Astrocyte of the spinal cord (primary cell): Measurements from ENCODE around the gene RNF5.

Experiments used
- DNase-seq: peaks from one replicate; pipeline ENCODE4 v3.0.0; 2011; ENCODE audit warnings: low read depth, low spot score
- H3K4me3 ChIP-seq: 2 replicates; pipeline ENCODE4 v1.5.1; 2011; ENCODE audit warnings: low read depth, mild to moderate bottlenecking, low read length, moderate library complexity
- in situ Hi-C: cut with HindIII; loops from 2 replicates; pipeline ENCODE4 v1.10.0; 2017; ENCODE audit warnings: low sequenced_read_pairs
- TF ChIP-seq, protein P1 (sequence below): IDR thresholded peaks from 2 replicates; pipeline ENCODE4 v1.5.1; 2012; ENCODE audit warnings: low read depth, mild to moderate bottlenecking, low read length, inconsistent platforms

Gene RNF5

DNA sequence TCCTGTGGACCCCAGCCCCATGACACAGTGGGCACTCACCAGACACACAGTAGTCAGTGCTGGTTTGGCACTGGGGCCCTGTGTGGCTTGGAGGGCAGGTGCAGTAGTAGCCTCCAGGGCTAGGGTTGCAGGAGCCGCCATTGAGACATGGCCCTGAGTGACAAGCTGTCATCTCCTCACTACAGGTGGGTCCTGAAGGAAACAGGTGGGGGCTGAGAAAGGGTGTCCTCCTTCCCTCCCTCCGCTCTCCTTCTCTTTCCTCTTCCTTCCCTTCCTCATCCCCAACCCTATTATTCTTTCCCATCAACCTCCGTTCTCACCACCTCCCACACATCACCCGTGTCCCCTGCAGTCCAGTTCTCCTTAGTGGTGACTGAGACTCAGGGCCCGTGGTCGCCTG lies 35.4 kb downstream of the RNF5 start:
- TF ChIP-seq, protein P1, sequence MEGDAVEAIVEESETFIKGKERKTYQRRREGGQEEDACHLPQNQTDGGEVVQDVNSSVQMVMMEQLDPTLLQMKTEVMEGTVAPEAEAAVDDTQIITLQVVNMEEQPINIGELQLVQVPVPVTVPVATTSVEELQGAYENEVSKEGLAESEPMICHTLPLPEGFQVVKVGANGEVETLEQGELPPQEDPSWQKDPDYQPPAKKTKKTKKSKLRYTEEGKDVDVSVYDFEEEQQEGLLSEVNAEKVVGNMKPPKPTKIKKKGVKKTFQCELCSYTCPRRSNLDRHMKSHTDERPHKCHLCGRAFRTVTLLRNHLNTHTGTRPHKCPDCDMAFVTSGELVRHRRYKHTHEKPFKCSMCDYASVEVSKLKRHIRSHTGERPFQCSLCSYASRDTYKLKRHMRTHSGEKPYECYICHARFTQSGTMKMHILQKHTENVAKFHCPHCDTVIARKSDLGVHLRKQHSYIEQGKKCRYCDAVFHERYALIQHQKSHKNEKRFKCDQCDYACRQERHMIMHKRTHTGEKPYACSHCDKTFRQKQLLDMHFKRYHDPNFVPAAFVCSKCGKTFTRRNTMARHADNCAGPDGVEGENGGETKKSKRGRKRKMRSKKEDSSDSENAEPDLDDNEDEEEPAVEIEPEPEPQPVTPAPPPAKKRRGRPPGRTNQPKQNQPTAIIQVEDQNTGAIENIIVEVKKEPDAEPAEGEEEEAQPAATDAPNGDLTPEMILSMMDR, result no peak
- no peak for DNase-seq
- no peak overlapping the region for H3K4me3 ChIP-seq
- in situ Hi-C loops, result no loop called here

DNA sequence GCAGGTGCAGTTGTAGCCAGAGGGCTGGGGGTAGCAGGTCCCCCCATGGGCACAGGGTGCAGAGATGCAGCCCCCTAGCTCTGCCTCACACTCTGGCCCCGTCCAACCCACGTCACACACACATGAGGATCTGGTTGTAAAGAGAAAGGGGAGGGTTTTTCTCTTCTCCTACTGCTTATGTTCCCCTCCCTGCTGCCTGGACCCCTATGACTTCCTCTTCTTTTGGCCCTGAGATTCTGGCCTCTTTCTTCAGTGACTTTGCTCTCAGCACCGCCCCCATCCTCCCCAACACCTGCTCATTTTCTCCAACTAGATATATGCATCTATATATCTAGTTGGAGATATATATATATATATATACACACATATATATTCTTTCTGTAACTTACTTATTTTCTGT lies 35.9 kb downstream of the RNF5 start:
- DNase-seq, result no peak
- in situ Hi-C loops, result no loop called here
- TF ChIP-seq, protein P1, result no peak
- no peak overlapping the region for H3K4me3 ChIP-seq

DNA sequence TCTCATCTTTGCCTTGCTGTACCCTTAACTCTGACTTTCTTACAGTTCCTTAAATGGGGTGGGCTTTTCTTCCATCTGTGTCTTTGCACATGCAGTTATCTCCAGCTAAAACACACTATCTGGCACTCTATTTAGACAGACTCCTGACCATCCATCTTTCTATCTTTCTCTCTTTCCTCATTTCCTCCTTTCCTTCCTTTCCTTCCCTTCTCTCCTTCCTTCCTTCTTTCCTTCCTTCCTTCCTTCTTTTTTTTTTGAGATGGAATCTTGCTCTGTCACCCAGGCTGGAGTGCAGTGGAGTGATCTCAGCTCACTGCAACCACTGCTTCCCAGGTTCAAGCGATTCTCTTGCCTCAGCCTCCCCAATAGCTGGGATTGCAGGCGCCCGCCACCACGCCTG lies 37.4 kb downstream of the RNF5 start:
- TF ChIP-seq, protein P1, result no peak
- H3K4me3 ChIP-seq, result no peak overlapping the region
- in situ Hi-C loops, result no loop called here
- no peak for DNase-seq

DNA sequence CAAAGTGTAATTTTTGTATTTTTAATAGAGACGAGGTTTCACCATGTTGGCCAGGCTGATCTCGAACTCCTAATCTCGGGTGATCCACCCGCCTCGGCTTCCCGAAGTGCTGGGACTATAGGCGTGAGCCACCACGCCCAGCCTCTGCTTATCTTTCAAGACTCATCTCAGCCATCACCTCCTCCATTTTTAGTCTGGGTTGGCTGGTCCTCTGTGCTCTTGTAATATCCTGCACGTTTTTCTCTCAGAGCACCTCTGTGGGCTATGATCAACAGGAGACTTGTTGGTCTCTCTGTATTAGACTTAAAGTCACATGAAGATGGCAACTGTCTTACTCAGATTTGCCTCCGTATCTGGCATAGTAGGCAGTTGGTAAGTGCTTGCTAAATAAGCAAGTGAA lies 38.1 kb downstream of the RNF5 start:
- H3K4me3 ChIP-seq, result no peak overlapping the region
- in situ Hi-C loops, result no loop called here
- no peak for DNase-seq
- TF ChIP-seq, protein P1, result no peak

DNA sequence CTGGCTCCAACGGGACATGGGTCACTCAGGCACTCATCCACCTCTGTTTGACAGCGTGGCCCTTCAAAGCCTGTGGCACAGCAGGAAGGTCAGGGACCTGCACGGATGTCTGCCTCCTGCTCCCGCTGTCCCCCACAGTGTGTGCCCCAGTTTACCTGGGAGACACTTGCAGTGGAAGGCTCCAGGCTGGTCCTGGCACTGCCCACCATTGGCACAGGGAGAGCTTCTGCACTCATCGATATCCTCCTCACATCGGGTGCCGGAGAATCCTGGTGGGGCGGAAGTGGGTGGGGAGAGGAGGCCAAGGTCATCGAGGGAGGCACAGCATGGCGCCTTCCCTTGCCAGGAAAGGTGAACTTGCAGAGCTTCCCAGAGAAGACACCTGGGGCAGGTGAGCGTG lies 38.8 kb downstream of the RNF5 start:
- in situ Hi-C loops, result no loop called here
- TF ChIP-seq, protein P1, result no peak
- H3K4me3 ChIP-seq, result no peak overlapping the region
- DNase-seq, result no peak

DNA sequence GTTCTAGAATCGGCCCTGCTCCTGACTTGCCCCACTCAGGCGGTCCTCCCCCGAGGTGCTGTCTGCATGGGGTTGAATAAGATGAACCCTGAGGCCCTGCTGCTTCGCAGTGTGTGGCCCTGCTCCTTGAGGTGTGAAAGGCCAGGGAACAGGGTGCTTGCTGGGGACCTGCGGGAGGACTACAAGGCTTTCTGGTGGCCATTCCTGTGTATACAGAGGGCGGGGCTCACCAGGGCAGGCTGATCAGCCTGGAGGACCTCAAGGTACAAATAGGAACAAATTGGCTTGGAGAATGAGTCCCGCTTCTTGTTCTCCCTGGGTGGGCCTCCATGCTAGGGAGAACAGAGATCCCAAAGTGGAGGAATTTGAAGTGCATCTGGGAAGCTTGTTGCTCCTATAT lies 40.0 kb downstream of the RNF5 start:
- in situ Hi-C loops, result no loop called here
- TF ChIP-seq, protein P1, result no peak
- H3K4me3 ChIP-seq, result no peak overlapping the region
- no peak for DNase-seq

DNA sequence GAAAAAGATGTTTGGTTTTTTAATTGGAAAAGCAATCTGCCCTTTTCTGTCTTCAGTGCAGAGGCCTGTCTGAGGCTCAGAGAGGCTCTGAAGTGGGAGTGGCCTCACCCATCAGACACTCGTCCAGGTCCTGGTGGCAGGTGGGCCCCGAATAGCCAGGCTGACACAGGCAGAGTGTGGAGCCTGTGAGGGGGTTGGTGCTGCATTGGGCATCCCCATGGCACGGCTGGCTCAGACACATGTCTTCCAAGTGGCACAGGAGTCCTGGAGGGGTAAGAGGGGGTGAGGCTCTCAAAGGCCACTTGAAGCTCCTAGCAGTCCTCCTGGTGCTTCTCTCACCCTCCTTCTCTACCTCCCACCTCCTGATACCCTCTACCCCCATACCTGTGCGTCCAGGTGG lies 41.8 kb downstream of the RNF5 start:
- in situ Hi-C loops, result no loop called here
- TF ChIP-seq, protein P1, result no peak
- no peak overlapping the region for H3K4me3 ChIP-seq
- DNase-seq, result no peak
